RPMI8226 (cell line): Measurements from ENCODE around the gene RNF34.
A peak's percentile ranks its signal among the peaks of the same experiment; 100 is the strongest.

Experiments used
- DNase-seq: peaks from one replicate; pipeline ENCODE4 v3.0.0-alpha.2; 2015

RNF34 gene

DNA sequence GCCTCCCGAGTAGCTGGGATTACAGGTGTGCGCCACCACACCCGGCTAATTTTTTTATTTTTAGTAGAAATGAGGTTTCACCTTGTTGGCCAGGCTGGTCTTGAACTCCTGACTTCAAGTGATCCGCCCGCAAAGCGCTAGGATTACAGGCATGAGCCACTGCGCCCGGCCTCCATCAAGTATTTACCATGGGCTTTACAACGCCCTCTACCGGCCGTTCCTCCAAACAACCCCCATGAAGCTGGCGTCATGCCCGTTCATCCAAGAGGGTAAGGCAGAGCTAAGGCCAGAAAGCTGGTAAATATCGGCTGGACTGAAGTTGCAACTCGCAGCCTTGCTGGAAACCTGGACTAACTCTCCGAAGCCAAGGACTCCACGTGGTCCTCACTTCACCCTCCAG, 41.6 kb downstream of the RNF34 start:
- no peak for DNase-seq

DNA sequence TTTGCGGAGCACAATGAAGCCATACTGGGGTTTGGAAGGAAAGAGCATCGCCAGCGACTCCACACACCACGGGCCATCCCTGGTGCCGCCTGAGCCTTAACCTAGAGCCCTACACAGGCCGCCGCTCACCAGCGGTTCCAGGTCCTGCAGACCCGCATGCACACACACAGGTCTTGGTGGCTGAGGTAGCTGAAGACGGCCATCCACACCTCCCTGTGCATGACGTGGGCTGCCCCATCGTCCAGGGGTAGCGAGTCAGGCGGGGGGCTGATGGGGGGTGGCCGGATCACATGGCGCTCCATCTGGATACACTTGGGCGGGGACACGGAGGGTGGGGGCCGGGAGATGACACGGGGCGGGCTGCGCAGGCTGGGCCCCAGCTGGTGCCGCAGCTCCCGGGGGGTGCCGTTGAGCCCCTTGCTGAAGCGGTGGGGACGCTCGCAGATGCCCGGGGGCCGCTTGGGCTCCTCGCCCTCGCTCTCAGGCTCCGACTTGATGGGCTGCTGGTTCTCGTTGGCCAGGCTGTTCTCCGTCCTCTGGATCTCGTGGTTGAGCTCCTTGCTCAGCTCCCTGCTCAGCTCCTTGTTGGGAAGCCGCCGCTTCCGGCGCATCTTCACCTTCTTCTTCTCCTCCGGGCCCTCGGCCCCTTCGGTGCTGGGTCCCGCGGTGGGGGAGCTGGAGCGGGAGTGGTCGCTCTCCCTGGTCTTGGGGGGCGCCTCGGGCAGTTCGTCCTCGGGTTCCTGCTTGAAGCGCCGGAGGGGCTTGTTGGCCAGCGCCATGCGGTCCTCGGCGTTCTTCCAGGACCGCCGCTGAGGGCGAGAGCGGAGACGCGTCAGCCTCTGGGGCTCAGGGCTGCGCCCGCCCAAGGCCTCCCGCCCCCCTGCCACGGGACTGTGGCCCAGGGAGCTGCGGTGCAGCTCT, 42.4 kb downstream of the RNF34 start:
- no peak for DNase-seq

DNA sequence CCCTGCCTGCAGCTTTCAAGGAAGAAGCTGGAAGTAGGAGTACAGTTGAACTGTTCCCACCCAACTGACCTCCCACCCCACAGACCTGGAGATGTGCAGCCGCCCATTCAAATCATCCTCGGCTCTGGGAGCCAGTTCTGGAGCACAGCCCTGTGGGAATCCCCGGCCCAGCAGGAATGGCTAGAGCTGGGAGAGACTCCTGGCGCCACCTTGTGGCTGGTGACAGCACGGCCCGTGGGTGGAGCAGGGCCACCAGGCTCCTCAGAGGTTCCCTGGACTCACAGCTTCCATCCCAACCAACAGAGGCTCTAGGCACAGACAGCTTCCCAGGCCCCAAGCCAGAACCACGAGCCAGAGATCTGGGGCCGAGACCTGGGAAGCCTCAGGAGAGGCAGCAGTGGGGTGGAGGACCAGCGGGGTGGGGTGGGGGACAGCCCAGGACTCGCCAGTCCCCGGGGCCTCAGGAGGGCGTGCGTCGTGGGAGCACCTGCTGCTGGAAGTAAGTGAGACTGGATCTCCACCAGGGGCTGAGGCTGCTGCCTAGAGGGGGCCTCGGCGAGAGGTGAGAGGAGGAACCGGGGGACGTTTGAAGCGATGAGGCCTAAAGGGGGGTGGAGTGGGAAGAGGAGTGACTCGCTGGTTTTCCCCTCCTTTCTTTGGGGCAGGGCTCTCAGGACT, 43.4 kb downstream of the RNF34 start:
- peak; percentile 50 for DNase-seq

DNA sequence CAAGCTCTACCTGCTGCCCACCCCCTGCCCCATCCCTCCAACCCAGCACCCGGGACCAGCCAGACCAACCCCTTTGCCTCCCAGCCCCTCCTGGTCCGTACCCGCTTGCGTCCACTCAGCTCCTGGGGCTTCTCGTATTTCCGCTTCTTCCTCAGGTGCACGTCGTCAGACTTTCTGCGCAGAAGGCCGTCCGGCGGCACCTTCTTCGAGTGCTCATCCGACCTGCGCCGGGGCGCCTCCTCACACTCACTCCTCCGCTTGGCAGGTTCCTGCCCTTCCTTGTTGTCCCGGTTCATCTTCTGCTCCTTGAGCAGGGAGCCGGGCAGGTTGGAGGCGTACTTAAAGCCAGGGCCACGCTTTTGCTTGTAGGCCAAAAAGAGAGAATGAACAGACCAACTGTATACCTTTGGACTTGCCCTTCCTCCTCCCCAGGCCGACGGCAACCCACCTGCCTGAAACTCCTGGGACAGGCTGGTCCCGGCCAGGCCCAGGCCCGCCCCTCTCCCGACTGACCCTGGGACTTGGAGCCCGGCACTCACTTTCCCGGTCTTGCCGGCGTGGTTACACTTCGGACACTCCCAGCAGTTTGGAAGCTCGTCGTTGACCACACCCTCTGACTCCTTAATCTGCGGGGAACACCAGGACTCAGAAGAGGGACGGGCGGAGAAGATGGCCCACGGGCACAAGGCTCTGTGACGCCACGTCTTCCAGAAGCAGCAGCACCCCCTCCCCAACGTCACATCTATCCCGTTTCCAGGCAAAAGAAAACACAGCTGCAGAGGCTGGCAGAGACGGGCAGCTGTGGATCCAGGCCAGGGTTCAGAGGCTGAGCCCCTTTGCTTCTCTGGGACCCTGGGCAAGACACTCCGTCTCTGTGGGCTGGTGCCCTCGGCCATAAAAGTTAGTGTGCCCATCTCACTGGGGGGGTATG, 44.3 kb downstream of the RNF34 start:
- no peak for DNase-seq

DNA sequence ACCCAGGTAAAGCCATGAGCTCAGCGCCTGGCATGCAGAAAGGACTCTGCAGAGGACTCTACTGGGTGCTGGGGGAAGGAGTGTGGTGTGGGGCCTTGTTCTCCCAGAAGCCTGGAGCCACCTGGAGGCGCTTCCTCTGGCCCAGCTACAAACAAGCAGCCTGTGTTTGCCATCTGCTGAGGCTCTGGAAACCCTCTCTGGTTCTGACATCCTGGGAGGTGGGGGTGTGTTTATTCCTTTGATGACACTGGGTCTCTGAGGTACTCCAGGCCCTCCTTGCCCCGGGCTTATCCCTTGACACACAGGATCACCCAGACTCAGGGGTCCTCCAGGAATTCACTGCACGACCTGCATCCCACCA, 44.9 kb downstream of the RNF34 start:
- DNase-seq: no peak

DNA sequence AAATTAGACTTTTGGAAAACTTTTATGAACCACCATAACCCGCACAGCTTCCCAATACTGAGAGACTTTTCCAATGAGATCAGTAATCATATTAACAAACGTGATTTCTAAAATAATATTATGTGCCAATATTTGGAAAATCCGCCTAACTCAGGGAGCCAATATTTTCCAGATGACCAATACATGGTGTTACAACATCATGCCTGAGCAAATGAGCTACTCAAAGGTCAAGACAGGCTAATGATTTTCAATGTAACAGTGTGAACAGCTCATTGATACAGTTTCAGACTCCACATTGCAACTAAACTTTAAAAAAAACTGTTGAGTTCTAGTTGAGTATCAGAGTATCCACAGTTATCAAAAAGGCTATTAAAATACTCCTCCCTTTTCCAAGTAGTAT, 46.8 kb downstream of the RNF34 start:
- DNase-seq: no peak

DNA sequence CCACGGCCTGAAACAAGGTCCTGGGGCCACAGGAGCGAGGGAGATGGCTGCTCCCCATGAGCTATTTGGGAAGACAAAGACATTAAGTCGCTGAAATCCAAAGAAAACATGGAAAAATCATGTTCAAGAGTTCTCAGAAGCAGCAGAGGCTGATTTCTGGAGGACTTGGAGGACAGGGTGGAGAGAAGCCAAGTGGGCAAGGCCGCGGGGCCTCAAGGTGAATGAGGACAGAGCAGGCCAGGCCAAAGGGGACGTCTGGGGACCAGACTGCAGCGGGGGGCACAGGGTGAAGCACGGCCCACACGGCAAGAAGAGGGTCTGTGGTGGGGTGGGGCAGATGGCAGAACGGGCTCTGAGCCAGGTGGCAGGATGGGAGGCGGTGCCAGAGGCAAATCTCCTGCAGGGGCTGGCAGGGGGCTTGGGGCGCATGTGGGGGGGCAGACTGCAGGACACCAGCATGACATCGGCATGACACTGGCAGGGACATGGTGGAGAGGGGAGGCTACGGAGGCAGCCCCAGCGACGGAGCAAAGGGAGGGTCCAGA, 48.9 kb downstream of the RNF34 start:
- DNase-seq: no peak

DNA sequence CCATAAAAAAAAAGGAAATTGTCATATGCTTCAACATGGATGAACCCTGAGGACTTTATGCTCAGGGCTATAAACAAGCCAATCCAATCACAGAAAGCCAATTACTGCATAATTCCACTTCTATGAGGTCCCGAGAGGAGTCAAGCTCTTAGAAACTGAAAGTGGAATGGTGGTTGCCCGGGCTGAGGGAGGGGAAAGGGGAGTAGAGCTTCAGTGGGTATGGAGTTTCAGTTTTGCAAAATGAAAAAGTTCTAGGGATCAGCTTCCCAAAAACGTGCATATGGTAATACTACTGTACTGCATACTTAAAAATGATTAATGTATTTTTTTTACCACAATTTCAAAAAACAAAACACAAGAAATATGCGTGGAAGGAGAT, 52.0 kb downstream of the RNF34 start:
- DNase-seq: peak; percentile 24

DNA sequence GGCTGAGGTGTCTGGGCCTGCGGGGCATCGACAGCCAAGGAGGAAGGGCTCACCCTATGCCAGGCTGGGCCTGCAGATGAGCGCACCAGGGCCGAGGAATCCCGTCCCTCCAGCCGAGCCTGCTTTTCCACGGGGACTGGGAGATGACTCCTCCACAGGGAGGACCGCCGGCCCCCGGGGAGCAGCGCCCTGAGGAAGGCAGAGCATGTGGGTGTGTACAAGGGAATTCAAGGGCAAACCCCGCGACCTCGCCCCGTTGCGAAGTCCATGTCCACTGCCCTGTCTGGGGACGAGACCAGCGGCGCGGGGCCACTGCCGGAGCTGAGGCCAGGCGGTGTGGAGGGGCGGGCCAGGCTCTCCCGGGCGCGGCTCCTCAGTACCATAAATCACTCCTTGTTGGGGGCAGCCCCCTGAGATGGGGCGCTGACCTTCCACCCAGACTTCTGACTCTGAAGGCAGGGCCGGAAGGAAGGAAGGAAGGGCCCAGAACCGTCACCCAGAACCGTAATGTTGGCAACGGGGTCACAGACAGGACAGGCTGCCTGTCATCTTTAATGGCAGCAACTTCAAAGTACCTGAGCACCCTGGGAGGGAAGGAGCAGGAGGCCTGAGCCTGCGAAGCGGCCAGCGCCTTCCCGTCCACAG, 52.5 kb downstream of the RNF34 start:
- DNase-seq: no peak

DNA sequence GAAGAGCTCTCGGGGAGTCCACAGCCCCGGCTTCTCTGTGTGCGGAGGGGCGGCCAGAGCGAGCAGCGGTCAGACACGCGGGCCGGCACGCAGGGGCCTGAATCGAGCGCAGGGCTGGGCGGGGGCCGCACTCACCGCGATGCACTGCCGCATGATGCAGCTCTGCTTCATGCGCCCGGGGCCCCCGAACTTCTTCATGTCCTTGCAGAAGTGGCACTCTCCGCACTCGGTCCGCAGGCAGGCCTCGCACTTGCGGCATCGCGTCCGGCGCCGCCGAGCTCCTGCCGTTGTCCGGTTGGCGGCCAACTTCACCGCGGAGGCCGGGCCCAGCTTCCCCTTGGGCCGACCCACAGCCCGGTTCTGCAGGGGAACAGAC, 53.1 kb downstream of the RNF34 start:
- no peak for DNase-seq

DNA sequence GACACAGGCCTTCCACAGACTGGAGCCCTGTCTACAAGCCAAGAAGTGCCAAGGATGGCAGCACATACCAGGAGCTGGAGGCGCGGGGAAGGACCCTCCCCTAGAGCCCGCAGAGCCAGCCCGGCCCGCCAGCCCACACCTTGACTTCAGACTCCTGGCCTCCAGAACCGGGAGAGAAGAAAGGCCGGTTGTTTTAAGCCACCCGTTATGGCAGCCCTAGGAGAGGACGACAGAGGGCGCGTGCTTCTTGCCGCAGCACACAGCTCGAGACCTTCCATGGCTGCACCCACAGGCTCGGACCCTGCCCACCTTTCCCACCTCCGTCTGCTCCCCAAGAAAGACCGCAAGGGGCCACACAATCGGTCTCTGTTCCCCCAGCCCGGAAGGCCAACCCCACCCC, 53.7 kb downstream of the RNF34 start:
- no peak for DNase-seq

DNA sequence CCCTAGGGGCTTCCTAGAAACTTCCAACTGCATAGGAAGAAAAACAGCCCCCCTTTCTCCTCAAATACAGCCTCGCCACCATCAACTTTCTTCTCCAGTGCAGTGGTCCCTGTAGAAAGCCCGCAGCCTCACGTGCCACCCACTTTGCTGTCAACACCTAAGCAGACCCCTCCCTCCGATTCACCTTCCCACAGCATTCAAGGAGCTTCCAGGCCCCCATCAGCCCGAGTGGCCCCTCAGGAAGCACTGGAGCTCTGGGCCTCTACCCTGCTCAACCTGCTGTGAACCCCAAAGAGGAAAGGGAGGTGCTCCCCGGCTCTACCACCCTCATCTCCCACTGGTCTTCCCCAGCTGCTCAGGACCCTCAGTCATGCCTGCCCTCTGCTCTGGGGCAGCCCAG, 55.0 kb downstream of the RNF34 start:
- DNase-seq: no peak

DNA sequence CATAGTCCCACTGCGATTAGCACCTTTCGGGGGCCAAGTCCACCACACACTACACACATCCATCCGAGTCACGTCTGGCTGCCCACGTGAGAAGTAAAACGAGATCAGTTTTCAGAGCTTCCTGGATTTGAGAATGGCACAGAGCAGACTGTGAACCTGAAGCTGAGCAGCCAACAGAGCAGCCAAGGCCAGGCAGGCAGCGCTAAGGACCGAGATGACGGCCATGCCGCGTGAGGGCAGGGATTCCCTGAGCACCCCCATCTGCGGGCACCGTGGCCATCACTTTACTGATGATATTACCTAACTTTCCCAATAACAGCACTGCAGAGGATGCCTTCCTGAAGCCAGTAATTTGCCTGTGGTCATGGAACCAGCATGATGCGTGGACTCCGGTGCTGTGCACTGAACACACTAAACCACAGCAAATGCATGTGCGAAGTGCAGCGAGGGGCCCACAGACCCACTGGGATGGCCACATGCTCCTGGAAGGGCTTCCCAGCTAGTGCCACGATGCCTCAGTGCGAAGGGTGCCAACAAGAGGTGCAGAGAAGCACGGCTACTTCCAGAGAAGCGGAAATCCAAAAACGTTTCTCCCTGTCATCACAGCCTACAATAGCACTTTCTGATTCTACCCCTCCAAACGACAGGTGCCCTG, 56.0 kb downstream of the RNF34 start:
- no peak for DNase-seq

DNA sequence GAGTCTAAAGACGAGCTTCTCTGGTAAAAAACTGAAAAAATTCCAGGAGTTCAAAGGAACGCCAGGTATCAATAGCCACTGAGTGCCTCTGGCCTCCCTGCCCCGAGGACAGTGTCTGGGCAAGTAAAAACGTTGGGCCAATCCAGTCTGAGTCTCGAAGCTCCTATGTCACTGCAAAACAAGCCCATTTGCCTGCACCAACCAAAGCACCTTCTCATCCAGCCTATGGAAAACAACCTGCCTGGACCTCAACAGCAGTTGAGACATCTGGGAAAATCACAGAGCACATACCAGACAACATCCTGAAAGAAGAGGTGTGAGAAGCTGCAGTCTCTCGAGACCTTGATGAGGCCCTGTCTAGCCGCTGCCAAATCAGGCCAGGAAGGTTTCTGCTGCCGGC, 56.6 kb downstream of the RNF34 start:
- no peak for DNase-seq

DNA sequence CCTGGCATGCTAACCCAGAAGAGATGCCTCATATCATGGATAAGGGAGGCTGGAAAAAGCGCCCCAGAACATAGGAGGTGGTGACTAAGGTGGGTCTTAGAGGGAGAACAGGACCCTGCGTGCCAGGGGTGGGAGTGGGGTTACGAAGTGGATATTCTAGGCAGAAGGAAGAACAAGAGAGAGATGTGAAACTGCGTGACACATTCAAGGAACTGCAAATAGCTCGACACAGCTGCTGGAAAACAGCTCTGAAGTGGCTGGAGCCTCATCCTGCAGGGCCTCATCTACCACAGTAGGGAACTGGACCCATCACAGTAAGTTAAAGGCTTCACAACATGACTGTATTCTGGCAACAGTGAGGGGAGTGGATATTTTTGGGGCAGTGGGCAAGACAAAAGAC, 61.1 kb downstream of the RNF34 start:
- DNase-seq: no peak

DNA sequence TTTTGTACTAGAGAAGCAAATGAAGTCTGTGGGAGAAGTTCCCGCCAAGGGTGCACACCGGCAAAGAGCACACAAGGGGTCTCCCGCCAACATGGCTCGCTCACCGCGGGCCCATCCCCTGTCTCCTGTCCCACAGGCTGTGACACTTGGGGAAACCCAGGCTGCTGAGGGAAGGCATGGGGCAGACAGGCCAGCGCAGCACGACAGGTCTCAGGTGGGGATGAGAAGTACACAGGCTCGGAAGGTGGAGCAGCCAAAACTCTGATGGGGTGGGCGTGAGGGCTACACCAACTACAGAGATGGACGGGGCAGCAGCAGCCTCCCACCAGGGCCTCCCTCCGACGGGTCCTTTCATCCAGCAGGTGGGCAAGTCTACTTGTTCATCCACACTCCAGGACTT, 64.4 kb downstream of the RNF34 start:
- DNase-seq: no peak

DNA sequence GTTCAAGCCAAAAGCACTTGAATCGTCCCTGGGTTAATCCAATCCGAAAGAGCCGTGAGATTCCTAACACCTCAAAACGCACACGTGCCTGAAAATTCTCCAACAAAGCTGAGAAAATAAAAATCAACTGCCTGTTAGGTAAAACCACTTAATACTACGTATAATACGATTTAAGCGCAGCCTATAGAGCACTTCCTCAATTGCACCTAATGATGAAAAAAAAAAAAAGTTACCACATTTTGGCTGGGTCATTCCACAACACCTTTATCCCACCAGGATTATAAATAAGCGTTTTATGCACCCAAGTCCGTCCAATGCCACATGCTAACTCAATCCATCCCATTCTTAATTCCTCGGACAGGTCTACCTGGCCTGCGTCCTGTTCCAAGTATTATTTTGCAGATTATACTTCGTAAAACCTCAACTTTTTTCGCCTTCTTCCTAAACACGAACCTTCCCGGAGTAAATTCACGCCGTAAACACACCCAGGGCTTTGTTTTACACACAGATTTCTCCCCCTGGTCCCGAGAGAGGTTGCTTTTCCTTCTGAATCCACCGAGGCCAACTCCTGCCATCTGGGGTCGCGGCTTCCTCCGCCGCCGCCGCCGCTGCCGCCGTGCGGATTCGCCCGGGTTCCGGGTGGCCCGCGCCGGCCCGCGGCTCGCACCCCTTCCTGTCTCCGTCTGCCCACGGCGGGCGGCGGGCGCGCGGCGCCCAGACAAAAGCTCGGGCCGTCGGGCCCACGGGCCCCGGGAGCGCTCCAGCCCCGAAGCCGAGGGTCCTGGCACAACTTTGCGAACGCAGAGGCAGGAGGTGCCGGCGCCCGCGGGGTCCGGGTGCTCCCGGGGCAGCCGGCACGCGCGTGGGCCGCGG, 66.2 kb downstream of the RNF34 start:
- DNase-seq: peak; percentile 47

DNA sequence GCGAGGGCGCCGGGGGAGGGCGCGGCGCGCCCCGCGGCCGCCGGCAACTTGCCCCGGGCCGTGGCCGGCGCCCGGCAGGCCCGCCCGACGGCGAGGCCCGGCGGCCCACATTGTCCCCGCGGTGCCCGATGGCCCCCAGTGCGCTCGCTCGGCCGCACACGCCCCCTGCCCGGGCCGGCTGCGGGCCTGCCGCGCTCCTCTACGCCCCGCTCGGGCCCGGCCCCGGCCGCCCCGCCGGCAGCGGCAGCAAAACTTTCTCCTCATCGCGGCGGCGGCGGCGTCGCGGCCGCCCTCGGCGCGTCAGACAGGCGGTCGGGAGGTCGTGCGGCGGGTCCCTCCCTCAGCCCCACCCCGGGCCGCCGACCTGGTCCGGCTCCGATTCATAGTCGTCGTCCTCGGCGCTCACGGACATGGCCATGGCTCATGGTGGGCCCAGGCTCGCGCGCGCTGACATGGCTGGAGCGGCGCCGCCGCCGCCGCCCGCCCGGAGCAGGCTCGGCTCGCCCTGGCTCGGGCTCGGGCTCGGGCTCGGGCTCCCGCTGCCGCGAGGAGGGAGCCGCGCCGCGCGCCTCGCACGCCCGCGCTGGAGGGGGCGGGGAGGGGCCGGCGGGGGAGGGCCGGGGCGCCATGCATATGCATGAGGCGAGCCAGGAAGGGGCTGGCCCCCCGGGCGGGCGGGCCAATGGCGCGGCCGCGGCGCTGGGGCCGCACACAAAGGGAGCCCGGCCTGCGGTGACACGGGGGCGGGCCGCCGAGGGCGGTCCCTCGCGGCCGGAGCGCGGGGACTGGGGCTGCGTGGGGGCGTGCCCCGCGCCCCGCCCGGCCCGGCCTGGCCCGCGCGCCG, 67.1 kb downstream of the RNF34 start:
- DNase-seq: peak; percentile 95

DNA sequence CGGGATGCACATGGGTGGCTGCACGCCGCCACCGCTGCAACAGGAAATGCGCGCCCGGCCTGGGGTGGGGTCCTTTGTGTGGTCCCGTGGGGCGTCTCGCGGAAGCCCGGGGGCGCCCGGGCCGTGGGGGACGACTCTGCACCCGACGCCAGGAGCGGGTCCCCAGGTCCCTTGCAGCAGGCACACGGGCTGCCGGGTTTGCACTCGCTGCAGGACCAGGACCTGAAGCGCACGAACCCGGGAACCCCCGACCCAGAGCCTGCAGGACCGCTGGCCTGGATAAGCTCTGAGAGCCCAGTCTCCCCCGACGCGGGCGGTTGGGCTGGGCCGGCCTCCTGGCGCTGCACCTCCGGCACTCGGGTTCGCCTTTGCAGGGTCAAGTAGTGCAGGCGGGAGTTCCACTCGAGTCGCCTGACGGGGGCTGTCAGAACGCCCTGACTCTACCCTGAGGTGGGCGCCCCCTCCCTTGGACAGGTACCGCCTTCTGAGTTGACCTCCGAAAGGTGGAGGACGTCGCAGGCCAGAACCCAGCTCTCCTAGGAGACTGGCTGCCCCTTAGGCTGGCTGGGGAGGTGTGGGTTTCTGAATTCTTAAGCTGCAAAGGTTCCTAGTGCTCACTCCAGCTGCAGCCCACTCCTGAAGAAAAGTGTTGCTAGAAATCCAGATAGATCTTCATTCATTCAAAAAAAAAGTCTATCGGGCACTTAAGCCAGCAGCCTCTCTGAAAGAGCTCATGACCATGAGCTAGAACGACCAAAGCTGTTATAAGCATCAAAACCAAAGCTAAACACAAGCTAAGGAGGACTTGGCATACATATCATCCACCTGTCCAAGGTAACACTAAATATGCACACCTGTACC, 68.0 kb downstream of the RNF34 start:
- peak; percentile 43 for DNase-seq
